KG1 (cell line): Measurements from ENCODE around the gene SP6.

Experiments used
- DNase-seq: peaks from one replicate; lab custom pipeline; 2025; lab: John Stamatoyannopoulos, UW

SP6 gene

GRCh38 chr17:47879028-47879585 lies 28.1 kb upstream of the SP6 start:
- DNase-seq = no peak

GRCh38 chr17:47878203-47879027 lies 27.5 kb upstream of the SP6 start:
- no peak for DNase-seq

GRCh38 chr17:47877368-47878034 lies 26.5 kb upstream of the SP6 start:
- DNase-seq = no peak

- no peak for DNase-seq
Observed at GRCh38 chr17:47875011-47875985, 24.3 kb upstream of the SP6 start.

DNA sequence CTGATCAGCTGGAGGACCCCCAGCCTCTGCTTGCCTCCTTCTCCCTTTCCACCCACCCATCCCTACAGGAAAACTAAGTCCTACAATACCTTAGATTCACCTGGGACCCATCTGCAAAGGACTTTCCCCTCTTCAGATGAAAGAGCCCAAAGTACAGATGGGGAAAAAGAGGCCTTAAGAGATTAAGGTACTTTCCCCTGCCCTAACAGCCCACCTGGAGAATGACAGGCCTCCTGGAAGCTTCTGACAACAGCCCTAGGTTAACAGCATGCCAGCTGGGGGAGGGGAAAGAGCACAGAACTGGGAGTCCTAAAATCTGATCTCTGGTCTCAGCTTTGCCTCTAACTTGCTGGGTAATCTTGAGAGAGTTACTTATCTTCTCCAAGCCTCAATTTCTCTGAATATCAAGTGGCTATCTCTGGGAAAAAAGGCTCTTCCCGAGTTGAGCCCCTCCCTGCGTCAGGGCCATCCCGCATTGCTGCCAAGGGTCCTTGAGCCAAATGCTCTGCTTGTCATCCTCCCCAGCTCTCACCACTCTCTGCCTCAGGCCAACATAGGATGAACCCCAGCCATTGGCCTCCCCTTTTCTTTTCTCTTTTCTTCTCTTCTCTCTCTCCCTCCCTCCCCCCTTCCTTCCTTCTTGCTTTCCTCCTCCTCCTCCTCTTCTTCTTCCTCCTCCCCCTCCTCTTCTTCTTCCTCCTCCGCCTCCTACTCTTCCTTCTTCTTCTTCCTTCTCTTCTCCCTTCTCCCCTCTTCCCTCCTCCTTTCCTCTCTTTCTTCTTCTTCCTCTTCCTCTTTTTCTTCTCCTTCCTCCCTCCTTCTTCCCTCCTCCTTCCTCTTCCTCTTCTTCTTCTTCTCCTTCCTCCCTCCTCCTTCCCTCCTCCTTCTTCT lies 22.5 kb upstream of the SP6 start:
- DNase-seq = no peak

DNA sequence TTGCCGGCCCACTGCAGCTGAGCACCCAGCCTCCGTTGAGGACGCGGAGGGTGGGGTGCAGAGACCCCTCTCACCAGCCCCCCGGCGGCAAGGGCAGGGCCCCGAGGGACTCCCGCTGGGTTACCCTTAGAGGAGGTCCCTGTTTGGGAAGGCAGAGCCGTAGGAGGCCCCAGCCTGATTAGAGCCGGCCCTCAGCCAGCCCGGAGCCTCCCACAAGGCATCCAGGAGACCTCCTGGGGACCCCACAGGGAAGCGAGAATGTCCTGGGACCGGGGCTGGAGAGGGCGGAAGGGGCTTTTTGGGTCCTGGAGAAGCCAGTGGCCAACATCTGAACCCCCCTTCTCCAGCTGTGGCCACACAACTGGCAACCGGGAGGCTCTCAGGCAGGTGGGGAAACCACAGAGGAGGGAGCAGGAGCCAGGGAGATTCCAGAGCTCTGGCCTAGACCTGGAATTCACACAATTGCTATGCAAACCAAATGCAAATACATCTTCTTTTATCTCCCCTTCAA lies 21.7 kb upstream of the SP6 start:
- no peak for DNase-seq

DNA sequence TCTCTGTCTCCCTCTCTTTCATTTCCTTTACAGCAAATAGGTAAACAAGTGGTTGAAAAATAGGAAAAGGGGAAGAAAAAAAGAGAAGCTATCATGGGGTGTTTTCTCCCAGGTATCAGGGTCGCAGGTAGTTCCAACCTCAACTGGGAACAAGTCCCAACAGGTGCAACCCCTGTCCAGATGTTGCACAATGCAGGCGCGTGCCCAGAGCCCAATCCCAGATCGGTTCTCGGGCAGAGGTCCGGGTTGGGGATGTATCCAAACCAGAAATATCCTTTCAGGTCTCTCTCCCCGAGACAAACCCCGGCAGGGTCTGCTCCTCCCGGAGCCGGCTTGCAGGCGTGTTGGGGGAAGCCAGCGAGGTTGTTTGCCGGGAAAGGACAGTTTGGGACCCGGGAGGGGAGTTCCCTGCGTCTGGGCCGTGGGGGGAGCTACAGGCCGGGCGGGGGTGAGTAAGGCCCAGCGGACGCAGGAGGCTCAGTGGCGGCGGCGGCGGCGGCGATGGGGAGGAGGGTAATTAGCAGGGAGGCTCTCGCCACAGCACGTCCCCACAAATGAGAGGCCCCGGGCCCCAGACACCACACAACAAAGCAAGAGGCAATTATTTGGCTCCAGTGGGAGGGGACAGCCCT lies 21.2 kb upstream of the SP6 start:
- DNase-seq = no peak

DNA sequence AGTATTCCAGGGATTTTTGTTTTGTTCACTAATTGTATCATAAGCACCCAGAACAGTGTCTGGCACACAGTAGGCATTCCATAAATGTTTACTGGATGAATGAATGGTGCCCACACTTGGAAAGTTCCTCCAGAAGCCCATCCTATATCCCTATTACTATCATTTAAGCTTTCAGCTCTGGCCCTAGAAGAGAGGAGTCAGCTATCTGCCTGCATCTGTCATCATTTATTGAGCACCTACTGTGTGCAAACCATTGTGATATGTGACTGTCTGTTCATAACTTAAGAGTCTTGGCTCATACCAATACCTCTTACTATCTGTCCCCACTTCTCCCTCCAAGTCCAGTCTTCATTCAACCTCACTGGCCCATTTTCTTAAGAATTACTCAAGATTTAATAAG lies 20.1 kb upstream of the SP6 start:
- DNase-seq = no peak

DNA sequence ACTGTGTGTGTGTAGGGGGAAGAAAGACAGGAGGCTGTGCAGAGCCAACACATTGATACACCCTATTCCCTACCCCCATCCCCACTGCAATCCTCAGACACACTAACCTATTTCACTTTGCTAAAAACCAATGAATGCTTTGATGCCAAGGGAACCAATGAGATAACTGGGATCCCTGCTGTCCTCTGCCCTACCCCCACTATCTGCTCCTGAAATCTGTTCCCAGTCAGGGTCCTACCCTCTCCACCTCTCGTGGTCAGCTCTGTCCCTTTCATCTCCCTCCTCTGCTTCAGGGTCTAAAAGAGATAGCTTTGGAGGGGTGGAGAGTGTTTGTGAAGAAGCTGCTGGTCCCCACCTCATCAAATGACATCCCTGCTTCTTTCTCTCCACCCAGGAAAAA lies 19.1 kb upstream of the SP6 start:
- no peak for DNase-seq

- DNase-seq = no peak
Observed at GRCh38 chr17:47869114-47869513, 18.2 kb upstream of the SP6 start.

GRCh38 chr17:47867813-47868533 lies 17.0 kb upstream of the SP6 start:
- no peak for DNase-seq

DNA sequence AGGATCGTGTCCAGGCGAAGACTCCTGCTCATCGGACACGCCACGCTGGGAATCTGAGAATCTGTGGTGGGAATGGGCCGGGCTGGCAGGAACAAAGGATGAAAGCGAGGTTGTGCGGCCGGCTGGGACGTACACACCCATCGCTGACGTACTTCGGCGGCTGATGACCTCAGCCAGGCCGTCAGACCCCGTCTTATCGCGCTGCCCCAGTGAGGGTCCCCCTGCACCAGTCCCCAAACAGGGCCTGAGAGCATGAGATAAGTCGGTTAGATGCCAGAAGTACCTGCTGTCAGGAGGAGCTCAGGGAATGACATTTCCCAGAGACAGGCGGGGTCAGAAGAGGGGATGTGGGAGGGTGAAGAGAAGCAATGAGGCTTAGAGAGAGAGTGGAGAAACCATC lies 16.0 kb upstream of the SP6 start:
- no peak for DNase-seq

DNA sequence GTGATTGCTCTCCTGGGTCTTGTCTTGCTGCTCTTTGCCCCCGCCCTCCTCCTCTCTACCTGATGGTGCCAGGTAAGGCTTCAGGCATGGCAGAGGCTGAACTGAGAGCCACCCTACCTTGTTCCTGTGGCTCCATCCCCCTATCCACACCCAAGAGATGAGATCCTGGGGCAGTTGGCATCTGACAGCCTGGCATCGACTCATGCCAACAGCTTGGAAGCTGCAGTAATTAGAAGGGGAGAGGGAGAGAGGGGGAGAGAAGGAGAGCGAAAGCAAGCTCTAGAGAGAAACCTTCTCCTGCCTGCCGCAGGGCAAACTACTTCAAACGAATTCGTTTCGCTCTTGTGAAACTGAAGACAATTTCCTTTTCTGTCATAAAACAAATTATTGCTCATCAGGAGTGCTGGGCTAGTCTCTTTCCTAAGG lies 13.8 kb upstream of the SP6 start:
- no peak for DNase-seq

- DNase-seq = no peak
Observed at GRCh38 chr17:47862621-47863440, 11.9 kb upstream of the SP6 start.

DNA sequence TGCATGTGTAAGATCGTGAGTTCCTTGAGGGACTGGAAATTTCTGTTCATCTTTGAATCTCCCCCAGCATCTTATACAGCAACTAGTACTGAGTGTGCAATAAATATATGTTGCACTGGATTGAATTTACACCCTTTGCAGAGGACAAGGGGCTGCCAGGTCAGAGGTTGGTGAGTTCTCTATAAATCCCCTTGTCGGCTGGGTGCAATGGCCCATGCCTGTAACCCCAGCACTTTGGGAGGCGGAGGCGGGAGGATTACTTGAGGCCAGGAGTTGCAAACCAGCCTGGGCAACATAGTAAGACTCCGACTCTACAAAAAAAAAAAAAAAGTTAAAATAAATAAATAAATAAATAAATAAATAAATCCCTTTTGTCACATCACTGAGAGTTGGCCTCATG lies 9.4 kb upstream of the SP6 start:
- DNase-seq = no peak

DNA sequence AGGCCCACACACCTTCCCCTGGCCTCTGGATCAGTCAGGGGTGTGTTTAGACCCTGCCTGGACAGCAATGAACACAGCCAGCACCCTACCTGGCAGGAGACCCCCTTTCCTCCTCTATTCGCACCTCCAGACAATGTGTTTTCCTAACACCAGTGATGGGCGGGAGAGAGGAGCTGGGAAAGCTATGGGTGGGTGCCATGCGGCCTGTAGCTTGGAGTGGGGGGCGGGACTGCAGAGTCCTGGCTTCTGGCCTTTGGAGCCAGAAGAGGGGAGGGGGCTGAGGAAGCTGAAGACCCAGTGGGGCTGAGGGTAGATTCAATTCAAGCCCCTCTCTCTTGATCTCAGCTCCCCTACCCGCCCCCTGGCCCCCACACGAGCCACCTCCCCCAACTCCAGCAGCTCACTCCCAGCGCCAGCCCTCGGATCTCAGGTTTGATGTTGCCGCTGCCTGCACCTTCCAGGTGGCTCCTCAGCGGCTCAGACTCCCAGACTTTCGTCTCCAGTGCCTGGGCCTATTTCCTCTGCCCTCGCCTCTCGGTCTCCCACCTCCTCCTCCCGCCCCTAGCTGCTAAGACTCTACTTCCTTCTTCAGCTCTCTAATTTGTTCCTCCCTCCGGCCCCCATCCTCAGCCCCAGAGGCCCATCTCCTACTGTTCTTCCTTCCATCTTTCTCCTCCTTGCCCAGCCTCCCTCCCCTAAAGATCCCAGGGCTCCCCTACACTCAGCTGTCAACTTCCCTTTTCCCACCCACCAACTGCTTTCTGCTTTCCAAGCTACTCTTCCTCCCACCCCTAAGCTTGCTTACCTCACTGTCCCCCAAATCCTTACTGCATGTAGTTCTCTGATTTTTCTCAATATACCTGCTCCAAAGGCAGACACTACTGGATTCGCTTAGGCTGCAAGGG lies 6.8 kb upstream of the SP6 start:
- no peak for DNase-seq

GRCh38 chr17:47856830-47857229 lies 5.9 kb upstream of the SP6 start:
- no peak for DNase-seq

- no peak for DNase-seq
Observed at GRCh38 chr17:47855737-47856136, 4.8 kb upstream of the SP6 start.
